Dedifferentiated amniotic fluid mesenchymal stem cell (primary cell): ENCODE measurements around the gene AKAP6.

Experiments used
- DNase-seq: peaks from one replicate; pipeline ENCODE4 v3.0.0-alpha.2; 2016; ENCODE audit errors: extremely low spot score

The AKAP6 gene

GRCh38 chr14:32618991-32619390 is 289.9 kb downstream of the AKAP6 start:
- no peak for DNase-seq

- no peak for DNase-seq
Observed at GRCh38 chr14:32620303-32620702, 291.2 kb downstream of the AKAP6 start.

- DNase-seq: no peak
Observed at GRCh38 chr14:32620724-32621123, 291.6 kb downstream of the AKAP6 start.

GRCh38 chr14:32621585-32621984 is 292.5 kb downstream of the AKAP6 start:
- DNase-seq: no peak

GRCh38 chr14:32622742-32623141 is 293.6 kb downstream of the AKAP6 start:
- DNase-seq: no peak

GRCh38 chr14:32623300-32624093 is 294.4 kb downstream of the AKAP6 start:
- DNase-seq: no peak

- no peak for DNase-seq
Observed at GRCh38 chr14:32625211-32625610, 296.1 kb downstream of the AKAP6 start.

GRCh38 chr14:32627545-32628298 is 298.6 kb downstream of the AKAP6 start:
- no peak for DNase-seq

- no peak for DNase-seq
Observed at GRCh38 chr14:32629236-32629635, 300.1 kb downstream of the AKAP6 start.

GRCh38 chr14:32630701-32631100 is 301.6 kb downstream of the AKAP6 start:
- DNase-seq: no peak

- no peak for DNase-seq
Observed at GRCh38 chr14:32633224-32633859, 304.2 kb downstream of the AKAP6 start.

- no peak for DNase-seq
Observed at GRCh38 chr14:32633930-32634329, 304.8 kb downstream of the AKAP6 start.

- peak; percentile 72 for DNase-seq
Observed at GRCh38 chr14:32635061-32635719, 306.1 kb downstream of the AKAP6 start.

GRCh38 chr14:32637582-32637981 is 308.5 kb downstream of the AKAP6 start:
- no peak for DNase-seq

- DNase-seq: no peak
Observed at GRCh38 chr14:32639208-32639607, 310.1 kb downstream of the AKAP6 start.

- DNase-seq: no peak
Observed at GRCh38 chr14:32645551-32645950, 316.5 kb downstream of the AKAP6 start.

- DNase-seq: no peak
Observed at GRCh38 chr14:32648434-32648833, 319.3 kb downstream of the AKAP6 start.

- DNase-seq: no peak
Observed at GRCh38 chr14:32650030-32650429, 320.9 kb downstream of the AKAP6 start.

GRCh38 chr14:32650665-32651064 is 321.6 kb downstream of the AKAP6 start:
- no peak for DNase-seq

GRCh38 chr14:32654106-32654505 is 325.0 kb downstream of the AKAP6 start:
- DNase-seq: no peak

GRCh38 chr14:32656601-32657000 is 327.5 kb downstream of the AKAP6 start:
- DNase-seq: no peak

- DNase-seq: no peak
Observed at GRCh38 chr14:32657081-32657480, 328.0 kb downstream of the AKAP6 start.
